Upper lobe of left lung (tissue), 4 donors: Measurements from ENCODE around the gene ATP6V0B.

Experiments used
- CTCF ChIP-seq, 6 experiments: fragments of 450-650 bp in 4 of 6; fragments of 200-600 bp in 2 of 6; sonication (generic) in 2 of 6; IDR thresholded peaks; one replicate each; pipeline ENCODE4 v1.5.1; 2016 to 2019; ENCODE audit warnings: antibody characterized with exemption in 6 of 6
- POLR2A ChIP-seq, 4 donors: fragments of 450-650 bp; IDR thresholded peaks; one replicate each; pipeline ENCODE4 v1.5.1; 2016 to 2017; ENCODE audit warnings: antibody characterized with exemption in 4 of 4, mild to moderate bottlenecking in 2 of 4

GRCh38 chr1:43976890-43977289, 2.1 kb downstream of the ATP6V0B start:
- no peak for TF ChIP-seq CTCF (IDR thresholded peaks at IDR 0.05)
- TF ChIP-seq POLR2A (IDR thresholded peaks at IDR 0.05), result no peak
